HK-2 (cell line): Measurements from ENCODE around the gene STX8.
"Not testable (repeated sequence)": the region's sequence is repeated elsewhere in the genome, so short reads cannot be mapped to it uniquely, and the experiment has no call there.

Source experiments
- DNase-seq: peaks from one replicate; pipeline ENCODE4 v3.0.0-alpha.2; 2018; ENCODE audit not compliant: unreplicated experiment

STX8 gene

DNA sequence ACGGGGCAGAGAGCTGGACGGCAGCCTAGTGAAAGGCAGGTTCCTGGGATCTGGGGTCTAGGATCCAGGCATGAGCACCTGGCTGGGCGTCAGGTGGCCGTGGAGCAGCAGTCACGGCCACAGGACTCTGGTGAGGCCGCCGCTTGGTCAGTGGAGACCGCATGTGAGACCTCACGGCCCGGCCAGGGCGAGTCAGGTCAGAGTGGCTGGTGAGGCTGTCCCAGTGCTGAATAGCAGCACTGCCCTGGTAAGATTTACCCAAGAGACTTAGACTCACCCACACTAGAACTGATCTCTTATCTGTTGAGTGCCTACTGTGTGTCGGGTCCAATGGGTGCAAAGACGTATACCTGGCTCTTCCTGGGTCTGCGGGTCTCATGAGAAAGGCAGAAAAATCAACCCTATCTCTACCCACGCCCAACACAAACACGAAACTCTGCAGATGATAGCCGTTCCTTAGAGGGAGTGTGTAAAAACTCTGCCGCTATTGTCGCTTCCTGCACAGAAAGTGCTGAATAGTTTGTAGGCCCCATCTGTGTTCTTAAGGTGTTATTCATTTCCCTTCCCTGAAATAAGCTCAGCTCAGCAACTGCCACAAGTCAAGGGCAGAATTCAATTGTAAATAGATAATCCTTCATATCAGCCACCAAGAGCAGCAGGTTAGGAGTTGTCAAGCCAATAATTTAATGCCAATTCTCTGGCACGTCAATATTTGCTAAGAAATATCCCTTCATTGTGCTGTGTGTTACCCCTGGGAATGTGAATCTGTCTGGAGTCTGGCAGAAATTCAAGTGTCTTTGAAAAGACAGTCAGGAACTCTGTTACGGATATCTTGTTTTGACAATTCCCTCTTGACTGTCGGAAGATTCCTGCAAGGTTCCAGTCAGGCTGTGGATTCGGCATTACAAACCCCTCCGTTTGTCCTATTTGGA lies 314.3 kb downstream of the STX8 start:
- no peak for DNase-seq

DNA sequence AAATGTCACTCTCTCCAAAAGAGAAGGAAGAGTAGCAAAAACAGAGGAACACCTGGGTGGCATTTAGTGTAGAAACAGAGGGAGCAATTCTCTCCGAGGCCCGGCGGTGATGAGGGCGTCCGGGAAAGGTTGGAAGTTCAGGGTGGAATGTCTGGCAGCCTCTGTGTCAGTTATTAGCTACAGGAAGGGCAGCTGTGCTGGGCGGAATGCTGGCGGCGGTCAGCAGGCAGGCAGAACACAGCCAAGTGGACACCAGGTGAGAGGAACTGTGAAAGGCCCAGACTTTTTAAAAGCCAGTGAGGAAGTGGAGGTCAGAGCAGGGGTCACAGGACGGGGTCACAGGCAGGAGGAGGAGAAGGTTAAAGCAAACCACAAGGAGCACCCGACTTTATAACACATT lies 316.2 kb downstream of the STX8 start:
- DNase-seq: no peak

DNA sequence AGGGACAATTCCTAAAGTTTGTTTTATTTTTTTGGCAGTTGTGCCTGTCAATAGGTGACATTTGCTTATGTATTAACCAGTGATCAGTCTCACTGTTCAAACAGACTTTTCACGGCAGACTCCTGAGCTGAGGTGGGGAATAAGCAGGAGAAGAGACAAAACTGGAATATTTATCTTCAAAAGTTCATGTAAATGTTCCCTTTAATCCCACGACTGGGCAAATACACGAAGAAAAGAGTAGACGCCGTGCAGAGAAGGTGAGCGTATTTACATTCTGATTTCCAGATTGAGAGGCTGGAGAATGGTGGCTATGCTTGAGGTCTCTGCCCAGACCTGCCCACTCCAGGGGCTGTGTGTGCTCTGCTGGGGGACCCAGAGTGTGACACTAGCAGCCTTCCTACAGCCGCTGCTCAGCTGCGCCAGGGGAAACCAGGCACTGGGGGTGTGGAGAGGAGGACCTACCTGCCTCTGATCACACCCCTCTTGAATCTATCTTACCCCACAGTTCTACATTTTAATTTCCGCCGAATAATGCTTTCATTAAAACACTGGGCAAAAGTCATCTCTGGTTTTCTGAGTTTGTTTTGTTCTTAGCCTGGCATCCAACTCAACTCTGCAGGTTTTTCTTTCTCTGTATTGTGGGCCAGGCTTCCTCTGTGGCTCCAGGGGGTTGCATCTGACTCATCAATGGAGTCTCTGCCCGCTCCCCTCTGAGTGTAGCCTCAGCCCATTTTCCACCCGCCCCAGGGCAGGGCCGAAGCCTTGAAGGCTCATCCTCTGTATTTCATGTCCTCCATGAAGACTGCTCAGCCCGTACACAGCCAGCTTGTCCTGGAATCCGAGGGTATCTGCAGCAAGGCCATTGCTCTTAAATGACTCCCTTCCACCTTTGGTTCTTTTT lies 317.3 kb downstream of the STX8 start:
- DNase-seq: no peak

DNA sequence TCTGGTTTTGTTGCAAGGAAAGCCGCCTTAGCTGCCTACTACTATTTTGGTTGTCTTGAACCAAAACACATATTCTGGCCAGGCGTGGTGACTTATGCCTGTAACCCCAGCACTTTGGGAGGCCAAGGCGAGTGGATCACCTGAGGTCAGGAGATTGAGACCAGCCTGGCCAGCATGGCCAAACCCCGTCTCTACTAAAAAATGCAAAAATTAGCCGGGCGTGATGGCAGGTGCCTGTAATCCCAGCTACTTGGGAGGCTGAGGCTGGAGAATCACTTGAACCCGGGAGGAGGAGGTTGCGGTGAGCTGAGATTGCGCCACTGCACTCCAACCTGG lies 318.0 kb downstream of the STX8 start:
- DNase-seq: not testable (repeated sequence)

DNA sequence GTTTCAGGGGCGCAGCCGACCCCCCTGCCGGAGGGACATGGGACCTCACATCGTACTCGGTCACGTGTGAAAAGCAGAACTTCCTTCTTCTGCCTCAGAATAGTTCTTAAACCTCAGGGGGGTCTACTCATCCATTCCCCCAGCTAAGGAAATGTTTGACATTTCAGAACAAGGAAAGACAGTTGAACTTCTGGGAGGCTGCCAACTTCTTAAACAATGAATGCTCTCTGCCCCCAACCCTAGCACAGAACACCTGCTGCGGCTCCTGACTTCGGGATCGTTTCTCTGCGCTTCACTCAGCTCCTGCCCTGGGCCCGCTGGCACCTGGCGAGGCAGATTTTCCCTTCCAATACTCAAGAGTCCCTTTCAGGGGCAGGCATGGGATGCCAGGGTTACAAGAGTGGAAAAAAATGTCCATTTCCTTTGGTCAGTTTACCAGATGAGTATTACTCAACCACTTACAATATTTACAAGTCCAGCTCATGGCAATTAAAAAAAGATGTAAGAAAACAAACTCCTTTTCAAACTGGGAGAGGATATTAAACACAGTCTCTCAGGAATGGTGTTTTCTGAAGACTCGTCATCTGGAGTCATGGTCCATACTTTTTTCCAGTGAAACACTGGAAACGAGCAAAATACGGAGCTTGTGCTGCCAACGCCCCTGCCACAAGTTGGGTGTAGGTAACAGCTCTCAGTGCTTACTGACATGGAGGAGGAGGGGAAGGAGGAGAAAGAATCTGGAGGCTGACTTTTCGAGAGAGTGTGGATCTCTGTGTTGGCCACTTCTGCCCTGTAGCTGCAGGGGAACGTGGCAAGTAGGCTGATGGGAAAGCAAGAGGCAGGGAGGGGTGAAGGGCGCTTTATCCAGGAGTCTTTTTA lies 318.6 kb downstream of the STX8 start:
- no peak for DNase-seq

DNA sequence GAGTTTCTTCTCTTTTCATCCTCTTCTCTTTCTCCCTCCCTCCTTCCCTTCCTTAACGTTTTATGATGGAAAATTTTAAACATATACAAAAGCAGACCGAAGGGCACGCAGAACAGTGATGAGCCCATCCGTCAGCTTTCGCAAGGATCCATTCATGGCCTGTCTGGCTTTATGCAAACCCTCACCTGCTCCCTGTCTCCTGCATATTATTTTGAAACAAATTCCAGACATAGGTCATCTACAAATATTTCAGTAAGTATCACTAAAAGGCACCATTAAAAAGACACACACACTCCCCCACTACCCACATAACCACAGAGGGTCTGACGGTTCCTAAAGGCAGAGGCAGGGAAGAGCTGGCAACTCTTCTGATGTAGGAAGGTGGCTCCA lies 319.3 kb downstream of the STX8 start:
- no peak for DNase-seq

DNA sequence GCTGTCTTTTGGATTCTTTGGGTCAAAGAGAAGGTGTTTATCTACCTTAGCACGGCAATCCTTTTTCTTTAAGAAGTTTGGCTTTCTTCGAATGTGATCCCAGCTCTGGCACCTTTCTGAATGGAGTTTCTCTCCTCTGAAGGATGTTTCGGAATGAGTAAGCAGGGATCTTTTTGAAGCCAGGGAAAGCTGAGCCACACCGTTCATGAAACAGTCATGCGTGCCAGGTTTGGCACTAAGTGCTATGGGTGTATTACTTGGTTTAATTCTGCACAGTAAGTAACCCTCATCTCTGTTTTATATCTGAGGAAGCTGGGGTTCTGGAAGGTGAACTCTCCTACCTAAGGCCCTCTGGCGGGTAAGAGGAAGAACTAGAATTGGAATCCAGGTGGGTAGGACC lies 319.8 kb downstream of the STX8 start:
- no peak for DNase-seq

DNA sequence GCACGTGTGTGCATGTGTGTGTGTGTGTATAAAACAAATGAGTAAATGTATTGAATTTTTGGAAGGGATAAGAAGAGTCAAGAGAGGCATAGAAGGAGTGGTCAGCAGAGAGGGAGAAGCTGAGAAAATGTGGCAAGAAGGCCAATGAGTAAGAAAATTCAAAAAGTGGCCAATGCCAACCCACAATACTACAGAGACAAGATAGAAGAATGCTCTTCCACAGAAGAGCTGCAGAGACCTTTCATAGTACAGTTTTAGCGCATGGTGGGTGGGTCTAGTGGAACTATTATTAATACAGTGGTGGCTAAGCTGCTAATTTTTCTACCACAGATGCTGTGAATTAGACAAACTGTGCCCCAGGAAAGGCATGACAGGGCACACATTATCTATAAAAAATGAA lies 320.8 kb downstream of the STX8 start:
- DNase-seq: no peak

DNA sequence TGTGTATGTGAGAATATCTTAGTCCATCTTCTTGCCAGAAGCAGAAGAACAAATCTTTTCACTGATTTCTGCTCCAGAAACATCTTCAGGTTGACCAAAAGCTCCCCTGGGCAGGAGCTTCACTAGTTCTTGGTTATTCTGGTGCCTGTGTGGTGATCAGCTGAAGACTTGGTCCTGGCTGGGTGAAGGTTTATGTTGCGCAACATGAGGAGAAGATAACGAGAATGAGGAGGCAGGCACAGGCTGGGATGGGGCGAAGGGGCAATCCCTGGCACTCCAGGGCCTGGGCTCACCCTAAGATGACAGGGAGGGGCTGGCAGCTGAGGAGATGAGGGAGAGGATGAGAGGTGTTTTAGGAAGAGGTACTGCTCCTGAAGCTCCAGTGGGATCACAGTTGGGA lies 322.3 kb downstream of the STX8 start:
- DNase-seq: no peak

DNA sequence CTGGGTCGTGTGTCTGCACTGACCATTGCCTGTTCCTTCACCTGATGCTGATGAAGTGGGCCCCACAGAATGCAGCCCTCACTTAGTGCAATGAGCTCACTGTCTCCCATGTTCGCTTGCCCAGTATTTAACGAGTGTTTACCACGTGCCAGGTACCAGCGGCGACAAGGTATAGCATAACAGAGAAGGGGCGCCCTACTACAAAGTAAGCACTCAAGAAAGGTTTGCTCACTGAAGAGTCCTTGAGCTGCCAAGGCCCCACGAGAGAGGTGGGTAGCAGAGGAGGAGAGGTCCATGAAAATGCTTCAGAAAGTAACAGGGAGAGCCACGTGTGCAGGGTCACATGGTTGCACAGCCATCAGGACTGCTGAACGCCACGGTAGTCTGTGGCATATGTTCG lies 324.3 kb downstream of the STX8 start:
- DNase-seq: no peak

DNA sequence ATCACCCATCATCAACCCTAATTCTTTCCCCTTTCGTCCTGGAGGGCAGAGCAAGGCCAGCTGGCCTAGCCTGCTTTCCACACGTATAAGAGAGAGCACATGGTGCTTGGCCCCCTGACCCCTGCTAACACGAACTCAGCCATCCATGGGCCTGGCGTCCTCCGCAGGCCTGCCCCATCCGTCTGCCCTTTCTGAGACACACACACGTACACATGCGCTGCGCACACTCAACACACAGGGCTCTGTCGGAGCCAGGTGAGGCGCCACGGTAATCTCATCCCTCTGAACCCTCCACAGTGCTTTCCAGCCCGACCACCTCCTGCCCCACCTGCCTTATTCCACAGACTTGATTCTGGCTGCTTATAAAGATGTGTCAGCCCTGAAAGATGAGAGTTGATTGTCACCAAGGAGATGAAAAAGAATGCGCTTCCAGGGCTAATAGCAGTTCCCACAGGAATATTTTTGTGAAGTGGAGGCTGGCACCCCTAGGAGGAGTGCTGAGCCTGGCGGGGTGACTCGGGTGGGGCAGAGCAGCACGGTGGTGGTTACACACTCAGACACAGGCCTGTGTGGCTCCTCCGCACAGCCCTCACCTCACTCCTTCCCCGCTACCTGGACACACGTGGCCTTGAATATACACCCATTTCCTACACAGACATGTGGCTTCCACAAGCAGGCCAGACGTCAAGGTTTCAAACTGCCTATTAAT lies 326.2 kb downstream of the STX8 start:
- DNase-seq: no peak

DNA sequence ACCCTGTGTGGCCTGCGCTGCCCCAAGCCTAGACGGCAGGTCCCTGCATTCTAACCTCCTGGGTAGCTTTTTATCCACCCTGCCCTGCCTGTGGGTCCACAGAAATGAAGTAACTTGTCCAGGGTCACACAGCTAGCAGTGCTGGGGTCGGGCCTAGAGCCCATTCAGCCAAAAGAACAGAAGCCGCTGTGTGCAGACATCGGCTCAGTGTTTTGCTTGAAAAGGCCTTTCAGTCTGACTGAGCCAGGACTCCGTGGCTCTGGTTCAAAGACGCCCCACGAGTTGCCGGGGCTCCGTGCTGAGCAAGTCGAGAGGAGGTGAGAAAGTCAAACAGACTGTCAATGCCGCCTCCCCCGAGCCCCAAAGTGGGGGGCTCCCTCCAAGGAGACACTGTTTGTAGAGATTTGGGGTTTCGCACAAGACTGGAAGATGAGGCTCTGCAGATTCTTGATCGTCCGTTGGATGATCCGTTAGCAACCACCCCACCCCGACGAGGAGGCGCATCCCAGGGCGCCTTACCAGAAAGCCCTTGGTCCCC lies 328.1 kb downstream of the STX8 start:
- DNase-seq: no peak

DNA sequence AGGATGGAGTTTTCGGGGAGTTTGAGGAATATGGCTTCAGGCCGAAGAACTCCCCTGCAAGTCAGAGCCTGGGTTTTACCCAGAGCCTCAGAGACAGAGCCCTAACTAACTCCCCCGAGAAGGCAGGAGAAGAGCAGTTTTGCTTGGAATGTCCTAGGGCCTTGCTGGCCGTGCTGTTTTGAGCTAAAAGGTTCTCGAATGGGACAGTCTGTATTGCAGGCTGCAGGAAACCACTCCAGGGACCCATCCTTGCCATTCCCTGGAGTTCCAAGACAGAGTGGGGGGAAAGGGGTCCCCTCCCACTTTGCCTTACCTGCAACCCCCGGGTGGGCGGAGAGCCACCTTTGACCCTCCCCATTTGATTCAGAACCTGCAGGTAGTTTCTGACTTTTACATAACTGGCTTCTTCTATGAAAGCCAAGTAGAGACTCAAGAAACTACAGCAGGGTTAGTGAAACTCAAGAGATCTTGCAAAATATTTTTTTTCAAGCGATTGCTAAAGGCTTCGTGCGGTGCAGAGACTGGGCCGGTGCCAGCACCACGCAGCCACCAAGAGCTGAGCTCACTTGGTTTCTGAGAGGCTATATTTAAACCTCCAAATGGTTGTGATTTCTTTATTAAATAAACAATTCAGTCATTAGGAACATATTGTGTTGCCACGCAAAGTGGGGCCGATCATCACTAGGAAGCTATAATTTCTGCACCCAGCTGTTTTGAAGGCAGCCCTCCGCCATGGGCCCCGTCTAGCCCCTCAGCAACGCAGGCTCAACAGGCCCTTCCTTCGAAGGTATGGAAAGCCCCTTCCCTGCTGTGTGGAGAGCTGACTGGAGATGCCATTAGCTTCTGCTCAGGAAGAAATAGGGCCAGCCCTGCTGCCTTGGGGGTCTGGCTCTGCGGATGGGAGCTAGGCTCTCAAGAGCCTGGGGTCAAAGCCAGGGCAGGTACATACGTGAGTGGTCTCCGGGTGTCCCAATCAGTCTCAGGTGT lies 331.3 kb downstream of the STX8 start:
- DNase-seq: no peak

DNA sequence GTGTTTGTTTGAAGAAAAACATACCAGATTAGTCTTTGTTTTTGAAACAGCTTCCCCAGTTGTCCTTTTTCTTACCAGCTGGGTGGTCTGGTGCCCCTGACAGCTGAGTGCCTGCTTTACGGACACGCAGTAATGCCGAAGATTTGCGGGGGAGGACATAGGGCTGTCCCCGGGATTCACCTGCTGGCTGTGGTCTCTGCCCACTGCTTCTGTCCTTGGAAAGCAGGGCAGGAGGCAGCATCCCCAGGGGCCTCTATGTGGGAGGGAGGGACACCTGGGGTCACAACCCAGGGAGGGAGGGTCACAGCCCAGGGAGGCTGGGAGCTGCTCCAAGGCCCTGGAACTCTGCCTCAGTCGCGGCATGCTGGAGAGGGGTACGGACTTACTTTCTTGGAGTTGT lies 332.6 kb downstream of the STX8 start:
- DNase-seq: no peak

DNA sequence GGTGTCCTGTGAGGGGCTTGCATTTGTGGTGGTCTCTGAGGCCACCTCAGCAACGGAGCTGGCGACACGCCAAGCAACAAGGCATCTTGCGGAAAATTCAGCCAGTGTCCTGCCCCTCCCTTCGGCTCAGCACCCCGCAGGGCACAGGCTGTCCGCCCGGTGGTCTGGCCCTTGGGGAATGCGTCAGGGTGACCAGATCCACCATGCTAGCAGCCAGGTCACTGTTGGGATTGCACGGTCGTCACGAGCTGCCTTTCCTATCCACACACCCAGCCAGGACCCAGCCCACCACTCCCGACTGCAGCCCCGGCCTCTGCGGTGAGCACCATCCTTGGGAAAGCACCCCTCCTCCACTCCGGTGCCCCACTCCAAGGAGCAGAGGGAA lies 333.1 kb downstream of the STX8 start:
- no peak for DNase-seq

DNA sequence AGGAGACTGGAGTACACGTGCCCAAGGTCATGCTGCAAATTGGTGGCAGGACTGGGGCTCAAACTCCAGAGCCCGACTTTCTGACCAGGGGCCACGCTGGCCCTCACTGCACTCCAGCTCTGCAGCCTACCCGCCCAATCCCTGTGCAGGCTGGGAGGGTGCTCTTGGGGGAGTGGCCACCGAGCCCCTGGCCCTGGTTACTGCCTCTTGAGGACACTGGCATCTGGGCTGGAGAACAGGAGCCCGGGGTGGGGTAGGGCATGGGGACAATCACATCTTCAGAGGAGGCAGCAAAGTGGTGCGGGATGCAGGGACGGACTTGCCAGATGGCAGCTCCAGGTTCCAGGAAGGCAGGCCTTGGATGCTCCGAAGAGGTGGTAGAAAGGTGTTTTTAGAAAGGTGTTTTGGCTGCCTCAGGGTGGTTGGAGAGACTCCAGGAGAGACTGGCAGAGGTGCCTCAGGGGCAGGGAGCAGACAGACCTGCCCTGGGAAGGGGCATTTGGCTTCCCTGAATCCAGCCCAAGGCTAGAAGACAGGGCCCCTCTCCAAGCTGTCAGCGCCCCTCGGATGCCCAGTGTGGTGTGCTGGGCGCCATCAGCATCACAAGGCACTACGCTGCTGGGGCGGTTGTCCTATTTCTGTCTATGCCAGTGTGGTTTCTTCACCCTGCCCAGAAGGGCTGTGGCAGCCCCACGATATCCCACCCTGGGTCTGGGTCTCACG lies 333.7 kb downstream of the STX8 start:
- DNase-seq: no peak

DNA sequence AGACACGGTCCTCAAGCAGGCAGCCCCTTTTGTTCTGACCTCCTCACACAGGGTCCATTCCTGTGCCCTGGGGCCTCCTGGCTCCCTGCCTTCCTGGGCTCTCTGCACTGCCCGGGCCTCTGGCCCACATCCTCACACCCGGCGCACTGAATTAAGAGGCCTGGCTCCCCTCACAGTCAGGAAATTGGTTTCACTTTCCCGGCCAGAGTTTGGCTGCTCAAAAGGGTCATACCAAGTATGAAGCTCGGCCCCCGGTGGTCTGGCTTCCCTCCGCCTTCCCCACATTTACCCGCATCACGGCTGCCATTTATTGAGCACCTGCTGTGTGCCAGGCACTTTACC lies 334.3 kb downstream of the STX8 start:
- DNase-seq: no peak

DNA sequence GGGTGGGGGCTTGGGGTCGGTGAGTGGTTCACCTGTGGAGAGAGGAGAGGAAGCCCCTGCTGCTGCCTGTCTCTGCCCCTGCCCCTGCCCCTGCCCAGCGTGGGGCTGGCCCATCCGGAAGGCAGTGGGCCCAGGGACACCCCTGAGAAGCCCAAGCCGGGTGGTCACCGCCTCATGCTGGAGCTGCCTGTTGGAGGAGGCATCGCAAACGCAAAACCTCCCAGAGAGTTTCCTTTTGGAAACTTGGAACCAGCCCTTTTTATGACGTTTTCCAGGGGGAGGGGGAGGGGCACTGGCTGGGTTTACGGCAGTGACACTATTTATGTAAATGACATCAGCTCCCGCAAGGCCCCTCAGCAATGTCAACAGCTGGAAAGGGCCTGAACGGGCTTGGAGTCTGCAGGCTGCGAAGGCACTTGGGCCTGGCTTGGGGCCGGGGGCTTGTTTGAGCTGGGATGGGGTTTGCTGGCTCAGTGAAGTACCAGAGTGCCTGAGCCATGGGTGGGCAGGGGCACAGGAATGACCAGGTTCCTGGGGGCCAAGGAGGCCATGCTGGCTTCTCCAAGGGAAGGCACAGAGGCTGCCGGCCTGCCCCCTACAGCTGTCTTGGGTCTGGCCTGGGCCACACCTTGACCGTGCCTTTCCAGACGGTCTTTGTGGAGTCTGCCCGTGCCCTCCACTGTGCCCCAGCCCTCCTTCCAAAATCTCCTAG lies 334.8 kb downstream of the STX8 start:
- no peak for DNase-seq
